Measurements from ENCODE around the gene CYP2W1. TPM values are rescaled to one million over a fixed set of nuclear protein-coding genes. Genes with fewer than 3 reads are reported as not detected.

Gene CYP2W1
- total RNA-seq, 1 experiment from 2014 or later: not detected

DNA sequence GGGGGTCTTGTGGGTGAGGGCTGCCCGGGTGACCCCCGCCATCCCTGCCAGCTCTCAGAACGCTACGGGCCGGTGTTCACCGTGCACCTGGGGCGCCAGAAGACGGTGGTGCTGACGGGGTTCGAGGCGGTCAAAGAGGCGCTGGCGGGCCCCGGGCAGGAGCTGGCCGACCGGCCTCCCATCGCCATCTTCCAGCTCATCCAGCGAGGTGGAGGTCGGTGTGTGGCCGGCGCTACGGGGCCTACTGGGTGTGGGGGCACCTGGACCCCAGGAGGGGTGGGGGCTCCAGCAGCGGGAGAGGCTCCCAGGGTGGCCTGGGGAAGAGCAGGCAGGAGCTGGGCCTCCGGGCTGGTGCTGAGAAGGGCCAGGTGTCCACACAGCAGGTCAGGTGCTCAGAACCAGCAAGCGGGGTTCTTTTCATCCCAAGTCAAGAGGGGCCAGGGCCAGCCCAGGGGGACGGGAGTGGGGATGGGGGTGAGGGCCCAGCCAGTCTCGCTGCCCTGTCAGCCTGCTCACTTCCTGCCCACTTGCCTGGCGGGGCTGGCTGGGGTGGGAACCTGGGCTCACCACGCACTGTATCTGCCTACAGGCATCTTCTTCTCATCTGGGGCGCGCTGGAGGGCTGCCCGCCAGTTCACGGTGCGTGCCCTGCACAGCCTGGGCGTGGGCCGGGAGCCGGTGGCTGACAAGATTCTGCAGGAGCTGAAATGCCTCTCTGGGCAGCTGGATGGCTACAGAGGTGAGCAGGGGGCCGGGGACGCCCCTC is 1.6 kb downstream of the CYP2W1 start:
- BruUV-seq (replicated peaks): no TSS peak
- Mint-ChIP-seq H3K27ac (ENCODE audit: low read depth, unreplicated experiment) (no peak overlapping the region), H3K4me1 (ENCODE audit: insufficient read depth, unreplicated experiment) (no peaks in the 10 kb centered on the region), H3K36me3 (ENCODE audit: insufficient read depth, unreplicated experiment) (no peaks in the 10 kb centered on the region), H3K9me3 (ENCODE audit: unreplicated experiment) (no peaks in the 10 kb centered on the region), H3K27me3 (ENCODE audit: insufficient read depth, unreplicated experiment) (no peaks in the 10 kb centered on the region), H3K4me3 (ENCODE audit: unreplicated experiment) (no peak overlapping the region)
- TF ChIP-seq, protein P1, sequence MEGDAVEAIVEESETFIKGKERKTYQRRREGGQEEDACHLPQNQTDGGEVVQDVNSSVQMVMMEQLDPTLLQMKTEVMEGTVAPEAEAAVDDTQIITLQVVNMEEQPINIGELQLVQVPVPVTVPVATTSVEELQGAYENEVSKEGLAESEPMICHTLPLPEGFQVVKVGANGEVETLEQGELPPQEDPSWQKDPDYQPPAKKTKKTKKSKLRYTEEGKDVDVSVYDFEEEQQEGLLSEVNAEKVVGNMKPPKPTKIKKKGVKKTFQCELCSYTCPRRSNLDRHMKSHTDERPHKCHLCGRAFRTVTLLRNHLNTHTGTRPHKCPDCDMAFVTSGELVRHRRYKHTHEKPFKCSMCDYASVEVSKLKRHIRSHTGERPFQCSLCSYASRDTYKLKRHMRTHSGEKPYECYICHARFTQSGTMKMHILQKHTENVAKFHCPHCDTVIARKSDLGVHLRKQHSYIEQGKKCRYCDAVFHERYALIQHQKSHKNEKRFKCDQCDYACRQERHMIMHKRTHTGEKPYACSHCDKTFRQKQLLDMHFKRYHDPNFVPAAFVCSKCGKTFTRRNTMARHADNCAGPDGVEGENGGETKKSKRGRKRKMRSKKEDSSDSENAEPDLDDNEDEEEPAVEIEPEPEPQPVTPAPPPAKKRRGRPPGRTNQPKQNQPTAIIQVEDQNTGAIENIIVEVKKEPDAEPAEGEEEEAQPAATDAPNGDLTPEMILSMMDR (IDR thresholded peaks at IDR 0.05; ENCODE audit: unreplicated experiment): no peak
- ChIA-PET CTCF (interaction anchor here (0.6 to 1.3 kb wide), 3 partner anchors 8 to 190 kb away, joined by 3 to 4 read pairs (median 3); no protein-coding TSS in a partner anchor), POLR2A (no interaction called here)
- no peak for DNase-seq (ENCODE audit: unreplicated experiment)
- intact Hi-C loops (cut with micrococcal nuclease): no loop called here

- ChIA-PET CTCF (interaction anchor here (0.7 to 1.3 kb wide), 2 partner anchors 8 to 190 kb away, joined by 3 to 4 read pairs; no protein-coding TSS in a partner anchor), POLR2A (interaction anchor here (1.1 kb wide), 1 partner anchor 10 kb away, joined by 3 read pairs; the partner anchor contains the start of gene COX19)
- no peak overlapping the region for H3K27ac Mint-ChIP-seq (ENCODE audit: low read depth, unreplicated experiment)
- H3K4me3 Mint-ChIP-seq (ENCODE audit: unreplicated experiment): no peak overlapping the region
- TF ChIP-seq, protein P1 (IDR thresholded peaks at IDR 0.05; ENCODE audit: unreplicated experiment): no peak
- BruUV-seq (replicated peaks): no TSS peak
- no peak for DNase-seq (ENCODE audit: unreplicated experiment)
- H3K9me3 Mint-ChIP-seq (ENCODE audit: unreplicated experiment): no peaks in the 10 kb centered on the region
- intact Hi-C loops (cut with micrococcal nuclease): no loop called here
- no peaks in the 10 kb centered on the region for H3K27me3 Mint-ChIP-seq (ENCODE audit: insufficient read depth, unreplicated experiment)
- no peaks in the 10 kb centered on the region for H3K4me1 Mint-ChIP-seq (ENCODE audit: insufficient read depth, unreplicated experiment)
- no peaks in the 10 kb centered on the region for H3K36me3 Mint-ChIP-seq (ENCODE audit: insufficient read depth, unreplicated experiment)
Observed at GRCh38 chr7:985127-985416, 2.1 kb downstream of the CYP2W1 start.

- TF ChIP-seq, protein P1 (IDR thresholded peaks at IDR 0.05; ENCODE audit: unreplicated experiment): no peak
- no peaks in the 10 kb centered on the region for H3K36me3 Mint-ChIP-seq (ENCODE audit: insufficient read depth, unreplicated experiment)
- no peaks in the 10 kb centered on the region for H3K9me3 Mint-ChIP-seq (ENCODE audit: unreplicated experiment)
- no peak overlapping the region for H3K27ac Mint-ChIP-seq (ENCODE audit: low read depth, unreplicated experiment)
- BruUV-seq (replicated peaks): no TSS peak
- no peaks in the 10 kb centered on the region for H3K4me1 Mint-ChIP-seq (ENCODE audit: insufficient read depth, unreplicated experiment)
- DNase-seq (ENCODE audit: unreplicated experiment): peak; percentile 22
- POLR2A ChIA-PET: interaction anchor here (1.1 to 1.2 kb wide), 2 partner anchors 11 kb away, joined by 3 read pairs; partner anchors contain the start of gene COX19
- no peak overlapping the region for H3K4me3 Mint-ChIP-seq (ENCODE audit: unreplicated experiment)
- no peaks in the 10 kb centered on the region for H3K27me3 Mint-ChIP-seq (ENCODE audit: insufficient read depth, unreplicated experiment)
- CTCF ChIA-PET: no interaction called here
- intact Hi-C loops (cut with micrococcal nuclease): no loop called here
Observed at GRCh38 chr7:985915-986741, 3.1 kb downstream of the CYP2W1 start.
